Stomach (tissue), 9 donors: ENCODE measurements around the gene UCHL5. TPM values are rescaled to one million over a fixed set of nuclear protein-coding genes. Genes with fewer than 3 reads are reported as not detected.
A peak's percentile ranks its signal among the peaks of the same experiment; 100 is the strongest.
"Not testable (repeated sequence)": the region's sequence is repeated elsewhere in the genome, so short reads cannot be mapped to it uniquely, and the experiment has no call there.

Experiments used
- DNase-seq, 2 donors: peaks; one replicate each; pipeline versions ENCODE4 v3.0.0 to v3.0.0-alpha.2; 2013 to 2019
- H3K27ac ChIP-seq, 5 donors: fragments of 200-600 bp in 4 of 5; sonication (generic) in 4 of 5; one replicate each; pipeline ENCODE4 v1.5.1; 2013 to 2019; ENCODE audit warnings: mild to moderate bottlenecking in 1 of 5, moderate library complexity in 1 of 5
- H3K27me3 ChIP-seq, 3 donors: fragments of 200-600 bp; sonication (generic); one replicate each; pipeline ENCODE4 v1.5.1; 2017 to 2019; ENCODE audit warnings: mixed run types in 1 of 3
- H3K36me3 ChIP-seq, 4 donors: fragments of 200-600 bp; sonication (generic); 1 replicate in 3 of 4; 2 replicates in 1 of 4; pipeline ENCODE4 v1.5.1; 2016 to 2019
- H3K4me1 ChIP-seq, 4 donors: fragments of 200-600 bp; sonication (generic); one replicate each; pipeline ENCODE4 v1.5.1; 2016 to 2019
- H3K4me3 ChIP-seq, 4 donors: fragments of 200-600 bp; sonication (generic) in 3 of 4; one replicate each; pipeline ENCODE4 v1.5.1; 2016 to 2019; ENCODE audit warnings: mild to moderate bottlenecking in 1 of 4
- H3K9me3 ChIP-seq, 4 donors: fragments of 200-600 bp; sonication (generic); one replicate each; pipeline ENCODE4 v1.5.1; 2016 to 2019
- CTCF ChIP-seq, 7 experiments: fragments of 450-650 bp in 4 of 7; fragments of 200-600 bp in 3 of 7; sonication (generic) in 3 of 7; IDR thresholded peaks; one replicate each; pipeline ENCODE4 v1.5.1; 2016 to 2019; ENCODE audit warnings: antibody characterized with exemption in 7 of 7, control low read depth in 2 of 7, mild to moderate bottlenecking in 1 of 7
- EP300 ChIP-seq: sonication (generic); formaldehyde crosslinking; IDR thresholded peaks from one replicate; pipeline ENCODE4 v1.6.1; 2017; ENCODE audit warnings: antibody characterized with exemption
- POLR2A ChIP-seq, 4 donors: fragments of 450-650 bp; IDR thresholded peaks; one replicate each; pipeline ENCODE4 v1.6.1; 2016; ENCODE audit warnings: antibody characterized with exemption in 4 of 4, control low read depth in 2 of 4, mild to moderate bottlenecking in 1 of 4, moderate library complexity in 1 of 4
- POLR2AphosphoS5 ChIP-seq, 3 donors: sonication (generic); formaldehyde crosslinking; IDR thresholded peaks; one replicate each; pipeline ENCODE4 v1.6.1; 2016; ENCODE audit warnings: antibody characterized with exemption in 3 of 3
- WGBS, 5 donors: extraction: QIAGEN DNeasy Blood & Tissue Kit in 3 of 5; methylation state at CpG; one replicate each; pipeline versions ENCODE4 v1.1.5 to v1.1.7; 2013 to 2018; 5-methylcytosine and 5-hydroxymethylcytosine counted together
- intact Hi-C: fragments of 100-400 bp; cut with DNase I; formaldehyde crosslinking; loops from one replicate; pipeline ENCODE4 v1.15.1; 2023; ENCODE audit warnings: low total_unique reads
- polyA plus RNA-seq, 3 donors: library from polyadenylated mRNA; stranded (reverse); fragments of 200-250 nt; gene quantifications; one replicate each; pipeline ENCODE4 v1.2.3, GENCODE V29; 2013
- total RNA-seq, 5 donors: library from RNA; depleted of rRNA; stranded (reverse); fragments of >200 nt; gene quantifications; one replicate each; pipeline versions ENCODE4 v1.1.0 to v1.2.3, GENCODE V29; 2014 to 2016
- donor health status: healthy with polysubstance abuse.
- donor health status: Bipolar disorder and iron deficiency.
- donor health status: healthy.

Gene UCHL5
- total and polyA plus RNA-seq, 8 donors = 8.7 to 69.8 (median 24.9) TPM

GRCh38 chr1:193060115-193060403 is 899 bp upstream of the UCHL5 start:
- no peaks in the 10 kb centered on the region for H3K36me3 ChIP-seq
- peak overlapping the region; percentile 69 to 77 (median 73) for H3K4me3 ChIP-seq
- intact Hi-C loops = no loop called here
- TF ChIP-seq CTCF (IDR thresholded peaks at IDR 0.05) (no peak), POLR2A (IDR thresholded peaks at IDR 0.05) (no peak), POLR2AphosphoS5 (IDR thresholded peaks at IDR 0.05) (no peak), EP300 (no peak)
- H3K4me1 ChIP-seq = peaks cover 23 to 59% (median 42%) of the 10 kb centered on the region in 4 donors
- H3K9me3 ChIP-seq = no peaks in the 10 kb centered on the region
- no peaks in the 10 kb centered on the region for H3K27me3 ChIP-seq
- no peak for DNase-seq
- 0 to 2% (median 1%) methylated on average over 9 of the region's 9 CpGs for WGBS, 5 donors
- H3K27ac ChIP-seq = peak overlapping the region; percentile 95 to 99 (median 97)

GRCh38 chr1:193058529-193059281 is 455 bp downstream of the UCHL5 start:
- Histone ChIP-seq H3K4me3 (peak overlapping the region; percentile 69 to 77 (median 73)), H3K4me1 (peaks cover 23 to 54% (median 38%) of the 10 kb centered on the region in 4 donors), H3K36me3 (no peaks in the 10 kb centered on the region), H3K27ac (peak overlapping the region; percentile 95 to 99 (median 97)), H3K27me3 (no peaks in the 10 kb centered on the region), H3K9me3 (no peaks in the 10 kb centered on the region)
- intact Hi-C loops = loop anchor here (10.0 kb wide), 1 partner anchor 46 kb away; the partner anchor contains the start of gene GLRX2
- TF ChIP-seq POLR2AphosphoS5 (IDR thresholded peaks at IDR 0.05) (peak in 1 of 3 donors; percentile 37), POLR2A (IDR thresholded peaks at IDR 0.05) (no peak)
- peak; percentile 44 to 79 for DNase-seq
- 0 to 2% (median 1%) methylated on average over 35 to 37 of the region's 37 CpGs for WGBS, 5 donors

- WGBS, 5 donors = 85 to 88% (median 87%) methylated on average over 4 of the region's 4 CpGs
Measured at GRCh38 chr1:193054169-193054675, 4.9 kb downstream of the UCHL5 start.

GRCh38 chr1:193048913-193049312 is 10.2 kb downstream of the UCHL5 start:
- intact Hi-C loops, DNase-seq: not testable (repeated sequence)

More at GRCh38 chr1:193054169-193054675, 4.9 kb downstream of the UCHL5 start:
- no peaks in the 10 kb centered on the region for H3K9me3 ChIP-seq
- DNase-seq = no peak
- H3K27ac ChIP-seq = no peak overlapping the region
- H3K4me3 ChIP-seq = no peak overlapping the region
- TF ChIP-seq CTCF (IDR thresholded peaks at IDR 0.05) (no peak), POLR2AphosphoS5 (IDR thresholded peaks at IDR 0.05) (no peak), POLR2A (IDR thresholded peaks at IDR 0.05) (no peak), EP300 (no peak)
- peaks cover 5 to 20% (median 19%) of the 10 kb centered on the region in 4 donors for H3K36me3 ChIP-seq
- H3K27me3 ChIP-seq = no peaks in the 10 kb centered on the region
- intact Hi-C loops = loop anchor here (10.0 kb wide), 1 partner anchor 51 kb away; the partner anchor contains the start of gene GLRX2
- peaks cover 14 to 34% (median 18%) of the 10 kb centered on the region in 4 donors for H3K4me1 ChIP-seq

GRCh38 chr1:193042766-193043691 is 16.1 kb downstream of the UCHL5 start:
- DNase-seq = no peak
- no peaks in the 10 kb centered on the region for H3K27me3 ChIP-seq
- intact Hi-C loops = no loop called here
- H3K27ac ChIP-seq = no peak overlapping the region
- no peaks in the 10 kb centered on the region for H3K9me3 ChIP-seq
- H3K4me1 ChIP-seq = no peaks in the 10 kb centered on the region
- H3K4me3 ChIP-seq = no peak overlapping the region
- TF ChIP-seq EP300 (no peak), CTCF (IDR thresholded peaks at IDR 0.05) (no peak)
- 80 to 95% (median 94%) methylated on average over 1 of the region's 1 CpG for WGBS, 5 donors
- peaks cover 0 to 38% (median 22%) of the 10 kb centered on the region in 4 donors for H3K36me3 ChIP-seq

More at GRCh38 chr1:193048913-193049312, 10.2 kb downstream of the UCHL5 start:
- not testable (repeated sequence) for H3K27ac ChIP-seq, H3K27me3 ChIP-seq, H3K4me1 ChIP-seq, H3K4me3 ChIP-seq, H3K9me3 ChIP-seq
- WGBS, 5 donors = 92 to 97% (median 96%) methylated on average over 5 of the region's 5 CpGs
- peaks cover 11 to 59% (median 47%) of the 10 kb centered on the region in 4 donors for H3K36me3 ChIP-seq
